ENCODE measurements around the gene CHIA.

GRCh38 chr1:111267801-111268508 is 22.7 kb upstream of the CHIA start:
- TF ChIP-seq POLR2A (IDR thresholded peaks at IDR 0.05) (no peak), CTCF (IDR thresholded peaks at IDR 0.05) (no peak)
